ENCODE measurements around the gene PTPRM.

DNA sequence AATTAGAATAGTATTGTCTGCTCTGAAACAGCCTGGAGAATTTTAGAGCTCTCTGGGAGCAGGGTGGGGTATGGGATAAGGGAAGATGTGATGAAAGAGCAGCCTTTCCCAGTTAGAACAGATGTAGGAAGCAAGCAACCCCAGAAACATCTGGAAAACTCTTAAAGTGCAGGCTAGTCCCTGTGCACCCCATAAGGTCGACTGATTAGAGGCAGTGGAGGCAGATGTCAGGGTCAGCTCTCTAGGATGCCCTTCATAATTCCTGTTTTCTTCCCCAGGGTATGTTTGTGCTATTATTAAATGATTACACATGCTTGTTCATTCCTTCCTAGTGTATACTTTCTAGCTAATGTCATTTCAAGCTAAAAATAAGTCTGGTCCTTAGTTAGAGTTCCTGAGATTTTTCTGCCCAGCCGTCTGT lies 41.7 kb downstream of the PTPRM start:
- TF ChIP-seq, protein P1, sequence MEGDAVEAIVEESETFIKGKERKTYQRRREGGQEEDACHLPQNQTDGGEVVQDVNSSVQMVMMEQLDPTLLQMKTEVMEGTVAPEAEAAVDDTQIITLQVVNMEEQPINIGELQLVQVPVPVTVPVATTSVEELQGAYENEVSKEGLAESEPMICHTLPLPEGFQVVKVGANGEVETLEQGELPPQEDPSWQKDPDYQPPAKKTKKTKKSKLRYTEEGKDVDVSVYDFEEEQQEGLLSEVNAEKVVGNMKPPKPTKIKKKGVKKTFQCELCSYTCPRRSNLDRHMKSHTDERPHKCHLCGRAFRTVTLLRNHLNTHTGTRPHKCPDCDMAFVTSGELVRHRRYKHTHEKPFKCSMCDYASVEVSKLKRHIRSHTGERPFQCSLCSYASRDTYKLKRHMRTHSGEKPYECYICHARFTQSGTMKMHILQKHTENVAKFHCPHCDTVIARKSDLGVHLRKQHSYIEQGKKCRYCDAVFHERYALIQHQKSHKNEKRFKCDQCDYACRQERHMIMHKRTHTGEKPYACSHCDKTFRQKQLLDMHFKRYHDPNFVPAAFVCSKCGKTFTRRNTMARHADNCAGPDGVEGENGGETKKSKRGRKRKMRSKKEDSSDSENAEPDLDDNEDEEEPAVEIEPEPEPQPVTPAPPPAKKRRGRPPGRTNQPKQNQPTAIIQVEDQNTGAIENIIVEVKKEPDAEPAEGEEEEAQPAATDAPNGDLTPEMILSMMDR (IDR thresholded peaks at IDR 0.05; ENCODE audit: extremely low read depth in 1 of 2, insufficient read depth in 1 of 2, low read depth in 1 of 2, low read length in 2 of 2): no peak
- TF ChIP-seq FOS (IDR thresholded peaks at IDR 0.05; ENCODE audit: borderline replicate concordance, insufficient read depth, low read length) (no peak), POLR2A (IDR thresholded peaks at IDR 0.05; ENCODE audit: low read depth, low read length) (no peak), POLR2AphosphoS5 (IDR thresholded peaks at IDR 0.05; ENCODE audit: insufficient read depth, low read depth, low read length) (no peak), JUN (IDR thresholded peaks at IDR 0.05; ENCODE audit: borderline replicate concordance, insufficient read depth, insufficient read length, low read depth) (no peak), EZH2 (IDR thresholded peaks at IDR 0.05; ENCODE audit: borderline replicate concordance, low read depth, low read length, severe bottlenecking) (no peak), MYC (IDR thresholded peaks at IDR 0.05; ENCODE audit: low read depth, low read length) (no peak)
- TF ChIP-seq, protein P2, sequence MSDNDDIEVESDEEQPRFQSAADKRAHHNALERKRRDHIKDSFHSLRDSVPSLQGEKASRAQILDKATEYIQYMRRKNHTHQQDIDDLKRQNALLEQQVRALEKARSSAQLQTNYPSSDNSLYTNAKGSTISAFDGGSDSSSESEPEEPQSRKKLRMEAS (IDR thresholded peaks at IDR 0.05; ENCODE audit: insufficient read depth, insufficient read length): no peak

Measured in endothelial cell of umbilical vein (primary cell).